ENCODE measurements around the gene EIF4H.

DNA sequence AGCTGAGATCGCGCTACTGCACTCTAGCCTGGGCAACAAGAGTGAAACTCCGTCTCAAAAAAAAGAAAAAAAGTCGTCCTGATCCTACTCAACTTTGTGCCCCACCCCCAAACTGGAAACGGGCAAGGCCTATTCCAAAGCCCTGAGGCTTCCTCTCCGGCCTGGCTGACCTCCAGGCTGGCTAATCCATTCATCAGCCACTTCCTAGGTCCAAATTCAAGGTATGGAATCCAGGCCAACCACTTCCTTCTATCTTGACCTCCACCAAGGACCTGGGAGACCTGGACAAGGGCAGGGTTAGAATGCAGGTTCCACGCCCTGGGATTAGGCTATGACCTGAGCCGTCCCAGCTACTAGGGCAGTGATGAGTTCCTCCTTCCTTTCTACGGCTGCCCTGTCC is 20.4 kb upstream of the EIF4H start:
- TF ChIP-seq POLR2AphosphoS5 (IDR thresholded peaks at IDR 0.05; ENCODE audit: low read depth, low read length) = no peak
- no peak for TF ChIP-seq POLR2A (IDR thresholded peaks at IDR 0.05; ENCODE audit: low read depth, low read length)
- no peak for TF ChIP-seq TAF1 (IDR thresholded peaks at IDR 0.05; ENCODE audit: borderline replicate concordance, low read depth, low read length)

All from GM12892 (cell line).